ENCODE results near the gene FRMD3. TPM values are rescaled to one million over a fixed set of nuclear protein-coding genes. Genes with fewer than 3 reads are reported as not detected.

The FRMD3 gene
- total RNA-seq, 2 experiments from 2014 or later, result 0.27 to 1.1 TPM

GRCh38 chr9:83280268-83280667 is 257.9 kb downstream of the FRMD3 start:
- Mint-ChIP-seq H3K36me3 (ENCODE audit: low read depth) (no peaks in the 10 kb centered on the region), H3K27me3 (no peaks in the 10 kb centered on the region), H3K4me3 (no peak overlapping the region), H3K27ac (no peak overlapping the region), H3K9me3 (no peaks in the 10 kb centered on the region), H3K4me1 (ENCODE audit: low read depth) (no peaks in the 10 kb centered on the region)
- intact Hi-C loops (cut with micrococcal nuclease), result no loop called here
- ATAC-seq (no peak), DNase-seq (no peak)
- TF ChIP-seq CTCF (IDR thresholded peaks at IDR 0.05), result no peak
- ChIA-PET CTCF (no interaction called here), POLR2A (no interaction called here)

GRCh38 chr9:83274787-83275186 is 263.4 kb downstream of the FRMD3 start:
- no peak overlapping the region for H3K4me3 Mint-ChIP-seq
- intact Hi-C loops (cut with micrococcal nuclease), result no loop called here
- H3K4me1 Mint-ChIP-seq (ENCODE audit: low read depth), result no peaks in the 10 kb centered on the region
- ChIA-PET CTCF (interaction anchor here (1.3 kb wide), 1 partner anchor 59 kb away, joined by 3 read pairs; no protein-coding TSS in a partner anchor), POLR2A (no interaction called here)
- no peak overlapping the region for H3K27ac Mint-ChIP-seq
- H3K36me3 Mint-ChIP-seq (ENCODE audit: low read depth), result no peaks in the 10 kb centered on the region
- ATAC-seq (no peak), DNase-seq (no peak)
- H3K9me3 Mint-ChIP-seq, result no peaks in the 10 kb centered on the region
- H3K27me3 Mint-ChIP-seq, result no peaks in the 10 kb centered on the region
- TF ChIP-seq CTCF (IDR thresholded peaks at IDR 0.05), result no peak

- POLR2A ChIA-PET, result no interaction called here
- Mint-ChIP-seq H3K27me3 (no peaks in the 10 kb centered on the region), H3K27ac (no peak overlapping the region), H3K9me3 (no peaks in the 10 kb centered on the region), H3K36me3 (ENCODE audit: low read depth) (no peaks in the 10 kb centered on the region), H3K4me1 (ENCODE audit: low read depth) (no peaks in the 10 kb centered on the region), H3K4me3 (no peak overlapping the region)
- ATAC-seq (no peak), DNase-seq (no peak)
- intact Hi-C loops (cut with micrococcal nuclease), result no loop called here
- no peak for TF ChIP-seq CTCF (IDR thresholded peaks at IDR 0.05)
- CTCF ChIA-PET, result no interaction called here
These were observed 266.5 kb downstream of the FRMD3 start for GRCh38 chr9:83271665-83272071.

GRCh38 chr9:83270116-83270515 is 268.1 kb downstream of the FRMD3 start:
- ChIA-PET CTCF (no interaction called here), POLR2A (no interaction called here)
- H3K9me3 Mint-ChIP-seq, result no peaks in the 10 kb centered on the region
- intact Hi-C loops (cut with micrococcal nuclease), result no loop called here
- DNase-seq (no peak), ATAC-seq (no peak)
- TF ChIP-seq CTCF (IDR thresholded peaks at IDR 0.05), result no peak
- H3K27me3 Mint-ChIP-seq, result no peaks in the 10 kb centered on the region
- H3K4me1 Mint-ChIP-seq (ENCODE audit: low read depth), result no peaks in the 10 kb centered on the region
- H3K27ac Mint-ChIP-seq, result no peak overlapping the region
- no peaks in the 10 kb centered on the region for H3K36me3 Mint-ChIP-seq (ENCODE audit: low read depth)
- H3K4me3 Mint-ChIP-seq, result no peak overlapping the region

GRCh38 chr9:83267741-83268140 is 270.5 kb downstream of the FRMD3 start:
- no peak for TF ChIP-seq CTCF (IDR thresholded peaks at IDR 0.05)
- Mint-ChIP-seq H3K36me3 (ENCODE audit: low read depth) (no peaks in the 10 kb centered on the region), H3K4me1 (ENCODE audit: low read depth) (no peaks in the 10 kb centered on the region), H3K27me3 (no peaks in the 10 kb centered on the region), H3K9me3 (no peaks in the 10 kb centered on the region), H3K27ac (no peak overlapping the region), H3K4me3 (no peak overlapping the region)
- intact Hi-C loops (cut with micrococcal nuclease), result no loop called here
- ATAC-seq, result no peak
- POLR2A ChIA-PET, result no interaction called here
- CTCF ChIA-PET, result no interaction called here
- no peak for DNase-seq
